Neural crest cell (in vitro differentiated cells): ENCODE results near the gene ESR2. TPM values are rescaled to one million over a fixed set of nuclear protein-coding genes. Genes with fewer than 3 reads are reported as not detected.
"Not testable (repeated sequence)": the region's sequence is repeated elsewhere in the genome, so short reads cannot be mapped to it uniquely, and the experiment has no call there.

Source experiments
- DNase-seq: peaks from one replicate; pipeline ENCODE4 v3.0.0; 2021; ENCODE audit warnings: low read depth, mixed read lengths, low spot score
- H3K27ac Mint-ChIP-seq: one replicate; pipeline ENCODE4 v1.8.0; 2021; ENCODE audit warnings: mild to moderate bottlenecking, mixed read lengths; ENCODE audit not compliant: unreplicated experiment
- H3K27me3 Mint-ChIP-seq: 2 replicates; pipeline ENCODE4 v1.8.0; 2021; ENCODE audit warnings: low read depth, mild to moderate bottlenecking, mixed read lengths
- H3K36me3 Mint-ChIP-seq: 2 replicates; pipeline ENCODE4 v1.8.0; 2021; ENCODE audit warnings: low read depth, mild to moderate bottlenecking, mixed read lengths
- H3K4me1 Mint-ChIP-seq: 2 replicates; pipeline ENCODE4 v1.8.0; 2021; ENCODE audit warnings: mixed read lengths
- H3K4me3 Mint-ChIP-seq: one replicate; pipeline ENCODE4 v1.8.0; 2021; ENCODE audit warnings: mild to moderate bottlenecking, mixed read lengths
- H3K9me3 Mint-ChIP-seq: 2 replicates; pipeline ENCODE4 v1.8.0; 2021; ENCODE audit warnings: mixed read lengths
- CTCF ChIP-seq: fragments of 200-600 bp; sonication (generic); conservative IDR thresholded peaks from 2 replicates; pipeline ENCODE4 v1.5.0; 2021; ENCODE audit warnings: antibody characterized with exemption, mild to moderate bottlenecking
- total RNA-seq: library from RNA; stranded (reverse); gene quantifications from 2 replicates; pipeline ENCODE4 v1.2.1, GENCODE V29; 2021

Gene ESR2
- total RNA-seq, 1 donor from 2014 or later, result 0.33 TPM

GRCh38 chr14:64049616-64050381 lies 244.4 kb downstream of the ESR2 start:
- DNase-seq, result no peak
- H3K9me3 Mint-ChIP-seq, result no peaks in the 10 kb centered on the region
- peaks cover 29% of the 10 kb centered on the region for H3K36me3 Mint-ChIP-seq
- H3K4me1 Mint-ChIP-seq, result peaks cover 5% of the 10 kb centered on the region
- no peak overlapping the region for H3K27ac Mint-ChIP-seq
- no peak overlapping the region for H3K4me3 Mint-ChIP-seq
- TF ChIP-seq CTCF, result no peak
- no peaks in the 10 kb centered on the region for H3K27me3 Mint-ChIP-seq

- H3K36me3 Mint-ChIP-seq, result peaks cover 49% of the 10 kb centered on the region
- no peak overlapping the region for H3K4me3 Mint-ChIP-seq
- peaks cover 9% of the 10 kb centered on the region for H3K9me3 Mint-ChIP-seq
- no peaks in the 10 kb centered on the region for H3K27me3 Mint-ChIP-seq
- H3K27ac Mint-ChIP-seq, result no peak overlapping the region
- TF ChIP-seq CTCF, result no peak
- no peak for DNase-seq
- H3K4me1 Mint-ChIP-seq, result peaks cover 9% of the 10 kb centered on the region
Measured at GRCh38 chr14:64045091-64045490, 249.1 kb downstream of the ESR2 start.

GRCh38 chr14:64043296-64043695 lies 250.9 kb downstream of the ESR2 start:
- not testable (repeated sequence) for H3K27ac Mint-ChIP-seq, H3K4me1 Mint-ChIP-seq, H3K4me3 Mint-ChIP-seq, DNase-seq, H3K27me3 Mint-ChIP-seq
- H3K9me3 Mint-ChIP-seq, result peaks cover 15% of the 10 kb centered on the region
- H3K36me3 Mint-ChIP-seq, result peaks cover 59% of the 10 kb centered on the region

GRCh38 chr14:64040044-64040443 lies 254.1 kb downstream of the ESR2 start:
- peaks cover 19% of the 10 kb centered on the region for H3K9me3 Mint-ChIP-seq
- H3K27me3 Mint-ChIP-seq, result no peaks in the 10 kb centered on the region
- DNase-seq, result no peak
- H3K4me3 Mint-ChIP-seq, result no peak overlapping the region
- peaks cover 13% of the 10 kb centered on the region for H3K4me1 Mint-ChIP-seq
- peak; percentile 38 for TF ChIP-seq CTCF
- peaks cover 63% of the 10 kb centered on the region for H3K36me3 Mint-ChIP-seq
- no peak overlapping the region for H3K27ac Mint-ChIP-seq

- H3K36me3 Mint-ChIP-seq, result peaks cover 57% of the 10 kb centered on the region
- TF ChIP-seq CTCF, result no peak
- peaks cover 20% of the 10 kb centered on the region for H3K4me1 Mint-ChIP-seq
- no peaks in the 10 kb centered on the region for H3K27me3 Mint-ChIP-seq
- H3K4me3 Mint-ChIP-seq, result no peak overlapping the region
- no peak for DNase-seq
- peak overlapping the region; percentile 67 for H3K27ac Mint-ChIP-seq
- peaks cover 19% of the 10 kb centered on the region for H3K9me3 Mint-ChIP-seq
Measured at GRCh38 chr14:64038841-64039542, 255.2 kb downstream of the ESR2 start.

DNA sequence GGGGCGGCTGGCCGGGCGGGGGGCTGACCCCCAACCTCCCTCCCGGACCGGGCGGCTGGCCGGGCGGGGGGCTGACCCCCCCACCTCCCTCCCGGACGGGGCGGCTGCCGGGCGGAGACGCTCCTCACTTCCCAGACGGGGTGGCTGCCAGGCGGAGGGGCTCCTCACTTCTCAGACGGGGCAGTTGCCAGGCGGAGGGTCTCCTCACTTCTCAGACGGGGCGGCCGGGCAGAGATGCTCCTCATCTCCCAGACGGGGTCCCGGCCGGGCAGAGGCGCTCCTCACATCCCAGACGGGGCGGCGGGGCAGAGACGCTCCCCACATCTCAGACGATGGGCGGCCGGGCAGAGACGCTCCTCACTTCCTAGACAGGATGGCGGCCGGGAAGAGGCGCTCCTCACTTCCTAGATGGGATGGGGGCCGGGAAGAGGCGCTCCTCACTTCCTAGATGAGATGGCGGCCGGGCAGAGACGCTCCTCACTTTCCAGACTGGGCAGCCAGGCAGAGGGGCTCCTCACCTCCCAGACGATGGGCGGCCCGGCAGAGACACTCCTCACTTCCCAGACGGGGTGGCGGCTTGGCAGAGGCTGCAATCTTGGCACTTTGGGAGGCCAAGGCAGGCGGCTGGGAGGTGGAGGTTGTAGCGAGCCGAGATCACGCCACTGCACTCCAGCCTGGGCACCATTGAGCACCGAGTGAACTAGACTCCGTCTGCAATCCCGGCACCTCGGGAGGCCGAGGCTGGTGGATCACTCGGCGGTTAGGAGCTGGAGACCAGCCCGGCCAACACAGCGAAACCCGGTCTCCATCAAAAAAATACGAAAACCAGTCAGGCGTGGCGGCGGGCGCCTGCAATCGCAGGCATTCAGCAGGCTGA lies 256.1 kb downstream of the ESR2 start:
- peaks cover 19% of the 10 kb centered on the region for H3K4me1 Mint-ChIP-seq
- H3K27me3 Mint-ChIP-seq, DNase-seq, H3K4me3 Mint-ChIP-seq: not testable (repeated sequence)
- H3K9me3 Mint-ChIP-seq, result peaks cover 18% of the 10 kb centered on the region
- peaks cover 54% of the 10 kb centered on the region for H3K36me3 Mint-ChIP-seq
- H3K27ac Mint-ChIP-seq, result peak overlapping the region; percentile 67
